ENCODE measurements around the gene CANT1. TPM values are rescaled to one million over a fixed set of nuclear protein-coding genes. Genes with fewer than 3 reads are reported as not detected.

CANT1 gene
- total and polyA plus RNA-seq, 2 of the 13 experiments (the other 11 are each of a cell fraction or from before 2014, with no cell fraction given): 34.1 to 42.1 TPM

DNA sequence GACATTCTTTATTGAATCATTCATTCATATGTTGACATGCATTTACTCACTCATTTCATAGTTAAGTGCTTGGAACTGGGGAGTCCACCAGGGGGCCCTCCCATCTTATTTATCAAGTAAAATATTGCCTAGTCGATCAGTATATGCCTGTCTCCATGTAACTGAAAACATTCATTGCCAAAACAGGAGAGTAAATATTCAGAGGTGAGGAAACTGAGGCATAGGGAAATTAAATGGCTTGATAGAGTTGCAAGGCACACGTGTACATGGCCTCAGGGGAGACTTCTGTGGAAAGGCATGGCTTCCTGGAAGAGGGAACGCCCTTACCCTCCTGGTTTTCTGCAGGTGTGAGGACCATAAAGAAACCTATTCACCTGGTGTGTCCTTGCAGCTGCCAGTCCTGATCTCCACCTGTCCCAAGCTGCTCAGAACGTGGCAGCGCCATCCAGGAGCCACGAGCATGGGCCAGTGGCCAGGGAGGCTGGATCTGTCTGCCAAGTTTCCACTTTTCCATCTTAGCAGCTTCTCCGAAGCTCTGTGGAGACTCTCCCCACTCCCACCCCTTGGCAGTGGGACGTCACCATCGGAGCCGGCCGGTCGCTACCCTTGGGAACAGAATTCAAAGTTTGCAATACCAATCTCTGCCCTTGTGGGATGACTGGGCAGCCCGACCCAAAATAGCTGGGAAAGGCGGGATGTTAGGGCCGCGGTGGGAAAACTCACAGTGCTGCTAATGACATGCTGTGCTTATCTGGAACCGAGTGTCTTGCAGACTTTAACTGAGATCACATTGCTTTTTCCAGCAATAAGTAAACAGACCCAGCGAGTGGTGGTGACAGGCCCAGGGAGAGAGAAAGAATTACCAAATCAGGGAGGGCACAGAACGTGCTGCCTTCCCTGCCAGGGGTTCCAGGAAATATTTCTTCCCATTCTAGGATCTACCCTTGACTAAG, 10.3 kb upstream of the CANT1 start (continued):
- TF ChIP-seq, protein P1, sequence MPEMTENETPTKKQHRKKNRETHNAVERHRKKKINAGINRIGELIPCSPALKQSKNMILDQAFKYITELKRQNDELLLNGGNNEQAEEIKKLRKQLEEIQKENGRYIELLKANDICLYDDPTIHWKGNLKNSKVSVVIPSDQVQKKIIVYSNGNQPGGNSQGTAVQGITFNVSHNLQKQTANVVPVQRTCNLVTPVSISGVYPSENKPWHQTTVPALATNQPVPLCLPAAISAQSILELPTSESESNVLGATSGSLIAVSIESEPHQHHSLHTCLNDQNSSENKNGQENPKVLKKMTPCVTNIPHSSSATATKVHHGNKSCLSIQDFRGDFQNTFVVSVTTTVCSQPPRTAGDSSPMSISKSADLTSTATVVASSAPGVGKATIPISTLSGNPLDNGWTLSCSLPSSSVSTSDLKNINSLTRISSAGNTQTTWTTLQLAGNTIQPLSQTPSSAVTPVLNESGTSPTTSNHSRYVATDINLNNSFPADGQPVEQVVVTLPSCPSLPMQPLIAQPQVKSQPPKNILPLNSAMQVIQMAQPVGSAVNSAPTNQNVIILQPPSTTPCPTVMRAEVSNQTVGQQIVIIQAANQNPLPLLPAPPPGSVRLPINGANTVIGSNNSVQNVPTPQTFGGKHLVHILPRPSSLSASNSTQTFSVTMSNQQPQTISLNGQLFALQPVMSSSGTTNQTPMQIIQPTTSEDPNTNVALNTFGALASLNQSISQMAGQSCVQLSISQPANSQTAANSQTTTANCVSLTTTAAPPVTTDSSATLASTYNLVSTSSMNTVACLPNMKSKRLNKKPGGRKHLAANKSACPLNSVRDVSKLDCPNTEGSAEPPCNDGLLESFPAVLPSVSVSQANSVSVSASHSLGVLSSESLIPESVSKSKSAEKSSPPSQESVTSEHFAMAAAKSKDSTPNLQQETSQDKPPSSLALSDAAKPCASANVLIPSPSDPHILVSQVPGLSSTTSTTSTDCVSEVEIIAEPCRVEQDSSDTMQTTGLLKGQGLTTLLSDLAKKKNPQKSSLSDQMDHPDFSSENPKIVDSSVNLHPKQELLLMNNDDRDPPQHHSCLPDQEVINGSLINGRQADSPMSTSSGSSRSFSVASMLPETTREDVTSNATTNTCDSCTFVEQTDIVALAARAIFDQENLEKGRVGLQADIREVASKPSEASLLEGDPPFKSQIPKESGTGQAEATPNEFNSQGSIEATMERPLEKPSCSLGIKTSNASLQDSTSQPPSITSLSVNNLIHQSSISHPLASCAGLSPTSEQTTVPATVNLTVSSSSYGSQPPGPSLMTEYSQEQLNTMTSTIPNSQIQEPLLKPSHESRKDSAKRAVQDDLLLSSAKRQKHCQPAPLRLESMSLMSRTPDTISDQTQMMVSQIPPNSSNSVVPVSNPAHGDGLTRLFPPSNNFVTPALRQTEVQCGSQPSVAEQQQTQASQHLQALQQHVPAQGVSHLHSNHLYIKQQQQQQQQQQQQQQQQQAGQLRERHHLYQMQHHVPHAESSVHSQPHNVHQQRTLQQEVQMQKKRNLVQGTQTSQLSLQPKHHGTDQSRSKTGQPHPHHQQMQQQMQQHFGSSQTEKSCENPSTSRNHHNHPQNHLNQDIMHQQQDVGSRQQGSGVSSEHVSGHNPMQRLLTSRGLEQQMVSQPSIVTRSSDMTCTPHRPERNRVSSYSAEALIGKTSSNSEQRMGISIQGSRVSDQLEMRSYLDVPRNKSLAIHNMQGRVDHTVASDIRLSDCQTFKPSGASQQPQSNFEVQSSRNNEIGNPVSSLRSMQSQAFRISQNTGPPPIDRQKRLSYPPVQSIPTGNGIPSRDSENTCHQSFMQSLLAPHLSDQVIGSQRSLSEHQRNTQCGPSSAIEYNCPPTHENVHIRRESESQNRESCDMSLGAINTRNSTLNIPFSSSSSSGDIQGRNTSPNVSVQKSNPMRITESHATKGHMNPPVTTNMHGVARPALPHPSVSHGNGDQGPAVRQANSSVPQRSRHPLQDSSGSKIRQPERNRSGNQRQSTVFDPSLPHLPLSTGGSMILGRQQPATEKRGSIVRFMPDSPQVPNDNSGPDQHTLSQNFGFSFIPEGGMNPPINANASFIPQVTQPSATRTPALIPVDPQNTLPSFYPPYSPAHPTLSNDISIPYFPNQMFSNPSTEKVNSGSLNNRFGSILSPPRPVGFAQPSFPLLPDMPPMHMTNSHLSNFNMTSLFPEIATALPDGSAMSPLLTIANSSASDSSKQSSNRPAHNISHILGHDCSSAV (CRISPR knock-in tag; IDR thresholded peaks at IDR 0.05; ENCODE audit: borderline replicate concordance): no peak
- no peak for TF ChIP-seq GABPA (IDR thresholded peaks at IDR 0.05; ENCODE audit: low read depth, low read length)
- no peak for TF ChIP-seq GABPA (CRISPR knock-in tag; IDR thresholded peaks at IDR 0.05; ENCODE audit: low read depth)
- TF ChIP-seq ZNF138 (CRISPR knock-in tag; IDR thresholded peaks at IDR 0.05; ENCODE audit: low read depth): no peak
- no peak for TF ChIP-seq RXRA (CRISPR knock-in tag; IDR thresholded peaks at IDR 0.05)
- TF ChIP-seq, protein P2, sequence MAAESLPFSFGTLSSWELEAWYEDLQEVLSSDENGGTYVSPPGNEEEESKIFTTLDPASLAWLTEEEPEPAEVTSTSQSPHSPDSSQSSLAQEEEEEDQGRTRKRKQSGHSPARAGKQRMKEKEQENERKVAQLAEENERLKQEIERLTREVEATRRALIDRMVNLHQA (CRISPR knock-in tag; IDR thresholded peaks at IDR 0.05): no peak
- no peak for TF ChIP-seq HDAC1 (CRISPR knock-in tag; IDR thresholded peaks at IDR 0.05)
- TF ChIP-seq, protein P3, sequence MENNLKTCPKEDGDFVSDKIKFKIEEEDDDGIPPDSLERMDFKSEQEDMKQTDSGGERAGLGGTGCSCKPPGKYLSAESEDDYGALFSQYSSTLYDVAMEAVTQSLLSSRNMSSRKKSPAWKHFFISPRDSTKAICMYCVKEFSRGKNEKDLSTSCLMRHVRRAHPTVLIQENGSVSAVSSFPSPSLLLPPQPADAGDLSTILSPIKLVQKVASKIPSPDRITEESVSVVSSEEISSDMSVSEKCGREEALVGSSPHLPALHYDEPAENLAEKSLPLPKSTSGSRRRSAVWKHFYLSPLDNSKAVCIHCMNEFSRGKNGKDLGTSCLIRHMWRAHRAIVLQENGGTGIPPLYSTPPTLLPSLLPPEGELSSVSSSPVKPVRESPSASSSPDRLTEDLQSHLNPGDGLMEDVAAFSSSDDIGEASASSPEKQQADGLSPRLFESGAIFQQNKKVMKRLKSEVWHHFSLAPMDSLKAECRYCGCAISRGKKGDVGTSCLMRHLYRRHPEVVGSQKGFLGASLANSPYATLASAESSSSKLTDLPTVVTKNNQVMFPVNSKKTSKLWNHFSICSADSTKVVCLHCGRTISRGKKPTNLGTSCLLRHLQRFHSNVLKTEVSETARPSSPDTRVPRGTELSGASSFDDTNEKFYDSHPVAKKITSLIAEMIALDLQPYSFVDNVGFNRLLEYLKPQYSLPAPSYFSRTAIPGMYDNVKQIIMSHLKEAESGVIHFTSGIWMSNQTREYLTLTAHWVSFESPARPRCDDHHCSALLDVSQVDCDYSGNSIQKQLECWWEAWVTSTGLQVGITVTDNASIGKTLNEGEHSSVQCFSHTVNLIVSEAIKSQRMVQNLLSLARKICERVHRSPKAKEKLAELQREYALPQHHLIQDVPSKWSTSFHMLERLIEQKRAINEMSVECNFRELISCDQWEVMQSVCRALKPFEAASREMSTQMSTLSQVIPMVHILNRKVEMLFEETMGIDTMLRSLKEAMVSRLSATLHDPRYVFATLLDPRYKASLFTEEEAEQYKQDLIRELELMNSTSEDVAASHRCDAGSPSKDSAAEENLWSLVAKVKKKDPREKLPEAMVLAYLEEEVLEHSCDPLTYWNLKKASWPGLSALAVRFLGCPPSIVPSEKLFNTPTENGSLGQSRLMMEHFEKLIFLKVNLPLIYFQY (CRISPR knock-in tag; IDR thresholded peaks at IDR 0.05; ENCODE audit: borderline replicate concordance): no peak
- TF ChIP-seq, protein P4, sequence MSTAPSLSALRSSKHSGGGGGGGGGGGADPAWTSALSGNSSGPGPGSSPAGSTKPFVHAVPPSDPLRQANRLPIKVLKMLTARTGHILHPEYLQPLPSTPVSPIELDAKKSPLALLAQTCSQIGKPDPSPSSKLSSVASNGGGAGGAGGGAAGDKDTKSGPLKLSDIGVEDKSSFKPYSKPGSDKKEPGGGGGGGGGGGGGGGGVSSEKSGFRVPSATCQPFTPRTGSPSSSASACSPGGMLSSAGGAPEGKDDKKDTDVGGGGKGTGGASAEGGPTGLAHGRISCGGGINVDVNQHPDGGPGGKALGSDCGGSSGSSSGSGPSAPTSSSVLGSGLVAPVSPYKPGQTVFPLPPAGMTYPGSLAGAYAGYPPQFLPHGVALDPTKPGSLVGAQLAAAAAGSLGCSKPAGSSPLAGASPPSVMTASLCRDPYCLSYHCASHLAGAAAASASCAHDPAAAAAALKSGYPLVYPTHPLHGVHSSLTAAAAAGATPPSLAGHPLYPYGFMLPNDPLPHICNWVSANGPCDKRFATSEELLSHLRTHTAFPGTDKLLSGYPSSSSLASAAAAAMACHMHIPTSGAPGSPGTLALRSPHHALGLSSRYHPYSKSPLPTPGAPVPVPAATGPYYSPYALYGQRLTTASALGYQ (CRISPR knock-in tag; IDR thresholded peaks at IDR 0.05): no peak
